HG02759 (cell line): ENCODE measurements around the gene GLT8D1.
"Not testable (repeated sequence)": the region's sequence is repeated elsewhere in the genome, so short reads cannot be mapped to it uniquely, and the experiment has no call there.

Source experiments
- ATAC-seq: cut with Tn5 transposase; IDR thresholded peaks from one replicate; pipeline ENCODE4 v1.9.1; 2021; ENCODE audit warnings: mild to moderate bottlenecking, moderate library complexity; ENCODE audit not compliant: unreplicated experiment

Gene GLT8D1

DNA sequence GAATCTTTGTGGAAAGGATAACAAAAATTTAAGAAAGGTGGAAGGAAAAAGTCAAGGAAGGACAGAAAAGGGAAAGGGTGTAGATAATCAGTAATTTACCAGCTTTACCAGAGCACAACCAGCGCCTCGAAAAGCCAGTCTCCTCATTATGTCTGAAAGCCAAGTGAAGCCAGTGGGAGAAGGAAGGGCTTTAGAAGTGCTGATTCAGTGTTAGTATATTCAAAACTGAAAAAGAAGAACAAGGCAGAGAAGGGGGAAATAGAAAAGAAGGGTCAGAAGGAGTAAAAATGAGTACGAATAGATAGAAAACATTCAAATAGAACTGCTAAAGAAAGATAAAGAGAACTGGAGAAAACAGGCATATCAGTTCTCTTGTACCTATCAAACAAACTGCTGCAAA, 24.0 kb downstream of the GLT8D1 start:
- ATAC-seq = no peak

DNA sequence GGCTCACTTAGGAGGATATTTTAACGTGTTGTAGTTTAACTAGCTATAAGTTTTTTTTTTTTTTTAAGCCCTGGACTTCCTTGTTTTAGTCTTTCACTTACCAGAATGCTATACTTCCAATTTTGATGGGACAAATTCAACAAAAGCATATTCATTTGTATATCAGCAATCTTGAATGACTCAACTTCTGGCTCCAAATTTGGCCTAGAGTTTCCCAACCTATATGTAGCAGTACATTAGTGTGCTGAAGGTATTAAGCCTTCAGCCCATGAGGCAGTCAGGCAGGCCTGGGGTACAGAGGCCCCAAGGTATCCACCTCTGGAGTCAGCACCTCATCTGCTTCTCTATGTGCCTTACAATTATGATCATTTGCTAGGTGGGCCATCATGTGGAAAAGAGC, 25.8 kb downstream of the GLT8D1 start:
- ATAC-seq = no peak

DNA sequence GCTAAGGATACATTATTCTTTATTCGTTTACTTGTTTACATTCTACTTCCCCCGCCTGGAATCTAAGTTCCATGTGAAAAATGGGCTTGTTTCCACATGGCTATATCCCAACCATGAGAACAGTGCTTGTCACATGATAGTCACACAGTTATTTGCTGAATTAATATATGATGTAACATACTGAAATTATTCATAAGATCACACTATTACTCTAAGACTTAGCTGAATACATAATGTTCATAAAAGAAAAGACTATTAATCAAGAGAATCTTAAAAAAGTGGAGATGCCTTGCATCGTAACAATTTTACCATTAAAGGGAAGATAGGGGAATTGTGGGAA, 26.4 kb downstream of the GLT8D1 start:
- ATAC-seq = no peak

DNA sequence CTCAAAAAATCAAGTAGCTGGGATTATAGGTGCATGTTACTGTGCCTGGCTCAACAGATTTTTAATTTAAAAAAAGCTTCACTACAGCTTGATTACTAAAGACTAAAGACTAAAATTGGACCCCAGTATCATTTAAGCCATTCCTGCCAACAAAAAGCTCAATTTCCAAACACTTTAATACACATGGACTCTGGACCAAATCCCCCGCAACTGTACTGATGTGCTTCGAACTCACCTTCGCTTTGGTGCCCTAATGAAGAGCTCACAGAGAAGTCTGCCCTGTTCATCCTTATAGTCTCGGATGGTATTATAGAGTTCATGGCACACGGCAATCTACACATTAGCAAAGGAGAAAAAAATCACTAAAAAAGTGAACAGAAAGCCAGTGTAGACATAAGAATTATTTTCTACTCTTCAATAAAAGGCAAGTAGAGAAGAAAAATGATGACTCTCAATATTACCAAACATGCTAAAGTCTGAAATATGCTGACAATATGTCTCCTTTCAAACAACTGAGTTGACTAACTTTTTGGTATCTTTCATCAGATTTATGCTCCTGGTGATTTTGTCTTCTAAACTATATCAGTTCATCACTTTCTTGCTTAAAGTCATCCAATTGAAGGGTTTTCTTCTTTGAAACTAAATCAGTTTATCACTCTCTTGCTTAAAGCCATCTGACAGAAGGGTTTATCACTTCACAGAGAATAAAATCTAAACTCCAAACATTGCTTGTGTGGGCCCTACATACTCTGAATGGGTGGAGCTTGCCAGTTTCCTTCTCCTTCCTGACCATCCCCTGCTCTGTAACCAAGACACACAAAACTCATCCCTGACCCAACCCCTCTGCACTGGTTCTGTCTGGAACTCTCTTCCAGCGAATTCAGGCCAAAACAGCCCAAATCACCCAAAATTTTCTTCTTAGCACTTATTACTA, 27.1 kb downstream of the GLT8D1 start:
- no peak for ATAC-seq

DNA sequence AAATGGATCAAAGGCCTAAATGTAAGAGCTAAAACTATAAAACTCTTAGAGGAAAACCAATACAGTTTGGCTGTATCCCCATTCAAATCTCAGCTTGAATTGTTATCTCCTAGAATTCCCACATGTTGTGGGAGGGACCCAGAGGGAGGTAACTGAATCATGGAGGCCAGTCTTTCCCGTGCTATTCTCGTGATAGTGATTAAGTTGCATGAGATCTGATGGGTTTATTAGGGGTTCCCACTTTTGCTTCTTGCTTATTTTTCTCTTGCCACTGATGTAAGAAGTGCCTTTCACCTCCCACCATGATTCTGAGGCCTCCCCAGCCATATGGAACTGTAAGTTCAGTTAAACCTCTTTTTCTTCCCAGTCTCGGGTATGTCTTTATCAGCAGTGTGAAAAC, 29.4 kb downstream of the GLT8D1 start:
- not testable (repeated sequence) for ATAC-seq

DNA sequence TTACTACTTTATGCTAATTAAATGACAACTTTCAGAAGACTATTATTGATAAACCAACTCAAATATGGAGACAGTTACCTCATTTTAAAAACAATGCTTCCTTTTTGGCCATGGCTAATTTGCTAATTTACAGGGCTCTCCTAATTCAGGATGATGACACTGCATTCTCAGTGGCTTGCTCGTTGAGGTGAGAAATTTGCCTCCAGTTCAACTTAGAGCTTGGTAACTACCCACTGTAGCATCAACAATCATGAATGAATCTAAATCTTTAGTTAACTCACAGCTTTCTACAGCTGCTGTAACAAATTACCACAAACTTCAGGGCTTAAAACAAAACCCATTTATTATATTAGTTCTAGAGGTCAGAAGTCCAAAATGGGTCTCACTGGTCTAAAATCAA, 33.9 kb downstream of the GLT8D1 start:
- ATAC-seq = no peak

DNA sequence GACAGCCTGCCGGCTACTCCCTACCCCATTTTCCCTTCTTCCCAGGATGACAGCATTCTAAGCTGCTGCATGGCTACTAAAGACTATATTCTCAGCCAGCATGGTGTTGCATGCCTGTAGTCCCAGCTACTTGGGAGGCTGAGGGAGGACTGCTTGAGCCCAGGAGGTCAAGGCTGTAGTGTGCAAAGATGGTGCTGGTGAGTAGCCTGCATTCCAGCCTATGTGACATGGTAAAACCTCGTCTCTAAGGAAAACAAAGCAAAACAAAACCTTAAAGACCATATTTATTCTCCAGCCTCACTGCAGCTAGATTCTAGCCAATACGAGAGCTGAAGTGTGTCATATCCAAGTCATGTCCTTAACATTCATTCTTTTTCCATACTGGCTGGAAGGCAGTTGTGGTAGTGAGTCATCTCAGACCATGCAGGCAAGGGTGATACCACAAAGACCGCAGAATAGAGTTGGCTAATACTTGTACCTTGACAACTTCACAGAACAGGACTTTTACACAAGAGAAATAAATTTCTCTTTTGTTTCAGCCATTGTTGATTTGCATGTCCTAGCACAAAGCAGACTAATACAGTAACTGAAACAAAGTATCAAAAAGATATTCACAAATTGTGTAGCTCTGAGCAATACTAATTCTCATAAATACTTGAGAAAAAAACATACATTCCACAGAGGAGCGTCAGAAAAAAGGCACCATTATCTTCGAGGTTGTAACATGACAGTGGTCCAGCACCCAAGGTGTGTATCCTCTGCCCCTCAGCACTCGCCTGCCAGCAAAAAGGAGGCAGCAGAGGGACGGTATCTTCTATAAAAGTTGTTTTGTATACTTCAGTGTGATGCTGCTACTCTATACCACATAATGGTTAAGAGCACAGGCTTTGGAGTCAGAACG, 34.7 kb downstream of the GLT8D1 start:
- peak; percentile 71 for ATAC-seq

DNA sequence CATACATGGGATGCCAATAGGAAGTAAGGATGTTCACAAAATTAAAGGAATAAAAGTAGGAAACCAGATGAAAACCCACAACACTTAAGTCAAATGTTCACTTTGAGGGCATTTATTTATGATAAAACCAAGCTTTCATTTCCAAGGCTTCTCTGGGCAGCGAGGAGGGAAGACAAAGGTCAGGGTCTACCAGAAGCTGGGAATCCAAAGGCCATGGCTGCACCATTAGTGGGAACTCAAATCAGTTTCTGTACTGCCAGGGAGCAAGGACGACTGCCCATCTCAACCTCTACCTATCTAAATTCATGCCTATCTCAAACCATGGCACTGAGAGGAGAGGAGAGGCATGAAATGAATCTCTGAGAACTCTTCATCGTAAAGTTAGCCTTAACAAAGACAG, 42.5 kb downstream of the GLT8D1 start:
- no peak for ATAC-seq

DNA sequence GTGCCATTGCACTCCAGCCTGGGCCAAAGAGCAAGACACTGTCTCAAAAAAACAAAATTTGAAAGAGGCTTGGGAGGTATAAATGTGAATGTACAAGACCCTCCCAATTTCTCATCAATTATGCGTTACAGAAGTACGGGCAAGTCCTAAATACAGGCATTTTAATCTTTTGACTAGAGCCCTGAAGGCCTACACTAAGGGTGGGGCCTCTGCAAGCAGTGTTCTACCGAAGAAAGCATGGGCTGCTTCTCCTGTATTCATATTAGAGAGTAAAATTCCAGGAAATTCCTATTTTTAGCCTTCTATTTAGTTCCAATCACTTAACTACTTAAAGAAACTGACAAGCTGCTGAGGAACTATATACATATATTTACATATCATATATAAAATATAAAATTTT, 45.5 kb downstream of the GLT8D1 start:
- ATAC-seq = no peak

DNA sequence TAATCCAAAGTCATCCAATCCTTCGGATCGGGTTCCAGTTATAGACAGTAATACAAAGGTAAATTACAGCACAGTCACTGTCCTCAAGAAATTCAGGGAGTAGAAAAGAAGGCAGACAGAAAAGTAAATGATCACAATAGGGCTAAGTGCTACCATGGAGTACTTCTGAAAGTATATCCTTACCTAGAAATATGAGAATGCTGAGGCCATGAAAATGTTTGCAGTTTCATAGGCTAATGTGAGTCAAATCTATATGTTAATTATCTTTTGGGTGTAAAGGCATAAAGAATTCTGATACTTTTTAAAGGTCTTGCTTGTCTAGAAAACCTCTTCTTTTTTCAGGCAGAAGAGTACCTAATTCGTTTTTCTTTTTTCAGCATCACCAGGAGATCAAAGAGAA, 49.7 kb downstream of the GLT8D1 start:
- no peak for ATAC-seq

DNA sequence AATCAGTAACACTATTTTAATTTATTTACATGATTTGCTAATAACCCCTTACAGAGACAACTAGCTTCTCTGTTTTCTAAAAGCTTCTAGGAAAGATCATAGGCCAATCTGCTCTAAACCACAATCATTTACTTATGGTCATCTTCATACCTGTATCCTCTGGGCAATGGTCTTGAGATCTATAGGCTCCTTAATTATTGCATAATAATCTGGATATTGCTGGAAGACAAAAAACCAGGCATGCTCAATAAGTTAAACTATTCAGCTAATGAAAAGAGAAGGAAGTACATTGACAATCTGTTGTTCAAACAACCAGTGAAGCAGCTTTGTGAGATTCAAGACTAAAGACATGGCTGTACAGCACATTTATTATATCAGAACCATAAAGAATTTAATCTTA, 54.0 kb downstream of the GLT8D1 start:
- ATAC-seq = no peak

DNA sequence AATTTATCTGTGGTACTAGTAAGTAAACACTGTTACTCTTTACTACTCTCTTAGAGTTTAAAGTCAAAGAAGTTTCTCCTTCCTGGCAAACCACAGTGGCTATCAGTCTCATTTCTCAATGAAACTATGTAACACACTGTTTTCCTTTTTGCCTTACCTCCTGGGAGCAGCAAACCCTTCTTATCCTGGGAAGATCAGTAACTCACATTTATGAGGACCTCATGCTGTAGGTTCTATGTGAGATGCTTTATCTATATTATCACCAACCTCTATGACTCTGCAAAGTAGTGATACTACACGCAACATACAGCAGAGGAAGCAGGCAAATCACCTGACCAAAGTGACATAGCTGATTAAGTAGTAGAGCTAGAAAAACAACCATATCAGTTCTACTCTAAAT, 55.2 kb downstream of the GLT8D1 start:
- no peak for ATAC-seq

DNA sequence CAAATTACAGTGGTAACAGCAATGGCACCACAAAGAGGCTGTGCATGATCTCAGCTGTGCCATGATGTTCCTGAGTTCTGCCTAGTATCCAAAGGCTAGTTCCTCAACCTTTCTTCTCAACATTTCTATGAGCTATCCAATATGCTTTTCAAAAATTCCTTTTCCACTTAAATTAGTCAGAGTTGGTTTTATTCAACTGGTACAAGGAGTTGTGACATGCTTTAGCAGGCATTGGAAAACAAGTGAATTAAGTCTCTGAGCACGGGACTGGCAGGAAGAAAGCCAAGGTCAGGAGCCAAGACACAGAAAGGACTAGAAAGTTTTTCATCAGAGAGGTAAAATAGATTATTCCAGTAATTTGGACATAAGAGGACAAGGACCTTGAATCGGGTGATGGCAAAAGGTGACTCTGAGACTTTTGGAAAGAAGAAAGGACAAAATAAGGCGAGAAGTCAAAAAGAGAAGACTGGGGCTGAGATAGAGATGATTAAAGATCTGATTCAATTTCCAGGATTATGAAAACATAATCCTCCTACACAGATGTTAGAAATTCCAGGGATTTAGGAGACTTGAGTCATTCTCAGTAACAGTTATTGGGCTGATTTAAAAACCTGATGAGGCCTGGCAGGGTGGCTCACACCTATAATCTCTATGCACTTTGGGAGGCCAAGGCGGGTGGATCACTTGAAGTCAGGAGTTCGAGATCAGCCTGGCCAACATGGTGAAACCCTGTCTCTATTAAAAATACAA, 56.0 kb downstream of the GLT8D1 start:
- no peak for ATAC-seq

DNA sequence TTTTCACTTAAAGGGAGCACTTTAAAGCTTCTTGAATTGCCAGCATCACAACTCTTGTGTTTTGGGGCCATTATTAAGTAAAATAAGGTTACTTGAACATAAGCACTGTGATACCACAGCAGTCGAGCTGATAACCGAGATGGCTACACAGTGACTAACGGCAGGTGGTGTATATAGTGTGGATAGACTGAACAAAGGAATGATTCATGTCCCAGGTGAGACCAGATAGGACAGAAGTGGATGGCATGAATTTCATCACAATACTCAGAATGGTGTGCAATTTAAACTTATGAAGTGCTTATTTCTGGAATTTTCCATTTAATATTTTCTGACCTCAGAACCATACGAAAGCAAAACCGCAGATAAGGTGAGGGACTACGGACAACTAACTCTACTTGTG, 60.0 kb downstream of the GLT8D1 start:
- ATAC-seq = no peak
